ENCODE measurements around the gene TM6SF1. TPM values are rescaled to one million over a fixed set of nuclear protein-coding genes. Genes with fewer than 3 reads are reported as not detected.

The TM6SF1 gene
- total RNA-seq, 2 donors from 2014 or later = 1.3 to 4.7 TPM

DNA sequence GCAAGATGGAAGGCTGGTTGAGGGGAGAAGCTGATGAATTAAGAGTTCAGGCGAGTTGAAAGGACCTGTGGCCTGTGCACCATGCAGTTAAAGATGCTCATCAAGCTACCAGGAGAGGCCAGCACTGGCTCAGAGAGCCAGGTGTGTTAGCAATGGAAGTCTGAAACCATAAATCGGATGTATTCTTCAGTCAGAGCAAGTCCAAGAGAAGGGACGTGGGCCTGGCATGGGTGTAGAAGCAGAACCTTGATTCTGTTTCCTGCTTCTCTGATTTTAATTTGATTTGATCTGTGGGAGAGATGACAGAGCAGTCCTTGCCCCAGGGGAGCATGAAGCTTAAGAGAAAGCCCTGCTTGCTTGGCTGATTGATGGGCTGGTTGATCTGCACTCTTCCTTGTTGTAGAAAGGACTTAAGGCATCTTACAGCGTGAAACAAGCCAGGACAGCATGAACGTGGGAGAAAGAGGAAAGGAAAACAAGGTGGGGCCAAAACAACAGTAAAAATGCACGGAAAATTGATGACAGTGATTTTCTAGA lies 10.9 kb downstream of the TM6SF1 start:
- Histone ChIP-seq H3K27me3 (replicated peaks; ENCODE audit: insufficient read depth) (no peaks in the 10 kb centered on the region), H3K9me3 (no peaks in the 10 kb centered on the region), H3K27ac (no peak overlapping the region), H3K36me3 (no peaks in the 10 kb centered on the region), H3K4me1 (replicated peaks) (no peaks in the 10 kb centered on the region), H3K4me3 (no peak overlapping the region)
- DNase-seq (ENCODE audit: low spot score) = no peak
- 62% methylated on average over 6 of the region's 6 CpGs for WGBS
- intact Hi-C loops (cut with DNase I) = no loop called here
- TF ChIP-seq, protein P1, sequence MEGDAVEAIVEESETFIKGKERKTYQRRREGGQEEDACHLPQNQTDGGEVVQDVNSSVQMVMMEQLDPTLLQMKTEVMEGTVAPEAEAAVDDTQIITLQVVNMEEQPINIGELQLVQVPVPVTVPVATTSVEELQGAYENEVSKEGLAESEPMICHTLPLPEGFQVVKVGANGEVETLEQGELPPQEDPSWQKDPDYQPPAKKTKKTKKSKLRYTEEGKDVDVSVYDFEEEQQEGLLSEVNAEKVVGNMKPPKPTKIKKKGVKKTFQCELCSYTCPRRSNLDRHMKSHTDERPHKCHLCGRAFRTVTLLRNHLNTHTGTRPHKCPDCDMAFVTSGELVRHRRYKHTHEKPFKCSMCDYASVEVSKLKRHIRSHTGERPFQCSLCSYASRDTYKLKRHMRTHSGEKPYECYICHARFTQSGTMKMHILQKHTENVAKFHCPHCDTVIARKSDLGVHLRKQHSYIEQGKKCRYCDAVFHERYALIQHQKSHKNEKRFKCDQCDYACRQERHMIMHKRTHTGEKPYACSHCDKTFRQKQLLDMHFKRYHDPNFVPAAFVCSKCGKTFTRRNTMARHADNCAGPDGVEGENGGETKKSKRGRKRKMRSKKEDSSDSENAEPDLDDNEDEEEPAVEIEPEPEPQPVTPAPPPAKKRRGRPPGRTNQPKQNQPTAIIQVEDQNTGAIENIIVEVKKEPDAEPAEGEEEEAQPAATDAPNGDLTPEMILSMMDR (IDR thresholded peaks at IDR 0.05) = no peak
- TF ChIP-seq POLR2A (IDR thresholded peaks at IDR 0.05) = no peak
- TF ChIP-seq POLR2AphosphoS5 (IDR thresholded peaks at IDR 0.05) = no peak

DNA sequence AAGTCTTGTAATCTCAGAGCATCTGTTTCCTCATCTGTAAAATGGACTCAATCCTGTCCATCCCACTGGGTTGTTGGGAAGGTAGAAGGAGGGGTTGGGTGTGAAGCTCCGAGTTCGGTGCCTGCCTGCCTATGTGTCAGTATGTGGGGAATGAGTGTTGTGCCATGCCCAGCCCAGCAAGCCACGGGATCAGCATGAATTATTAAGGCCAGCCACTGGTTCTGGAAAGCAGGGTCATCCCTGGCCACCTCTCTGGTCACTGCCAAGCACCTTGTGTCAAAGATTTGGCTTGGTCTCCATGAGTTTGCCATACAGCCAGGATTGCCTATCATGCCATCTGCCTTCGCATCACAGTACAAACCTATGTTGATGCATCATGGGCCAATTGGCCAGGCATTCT lies 11.5 kb downstream of the TM6SF1 start:
- Histone ChIP-seq H3K27ac (no peak overlapping the region), H3K4me3 (no peak overlapping the region), H3K9me3 (no peaks in the 10 kb centered on the region), H3K27me3 (replicated peaks; ENCODE audit: insufficient read depth) (no peaks in the 10 kb centered on the region), H3K36me3 (no peaks in the 10 kb centered on the region), H3K4me1 (replicated peaks) (no peaks in the 10 kb centered on the region)
- intact Hi-C loops (cut with DNase I) = no loop called here
- TF ChIP-seq, protein P1 (IDR thresholded peaks at IDR 0.05) = no peak
- no peak for TF ChIP-seq POLR2A (IDR thresholded peaks at IDR 0.05)
- TF ChIP-seq POLR2AphosphoS5 (IDR thresholded peaks at IDR 0.05) = no peak
- no peak for DNase-seq (ENCODE audit: low spot score)
- WGBS = 77% methylated on average over 4 of the region's 4 CpGs

- intact Hi-C loops (cut with DNase I) = no loop called here
- H3K27me3 ChIP-seq (replicated peaks; ENCODE audit: insufficient read depth) = no peaks in the 10 kb centered on the region
- no peak for DNase-seq (ENCODE audit: low spot score)
Observed at GRCh38 chr15:83119968-83120581, 12.6 kb downstream of the TM6SF1 start.

DNA sequence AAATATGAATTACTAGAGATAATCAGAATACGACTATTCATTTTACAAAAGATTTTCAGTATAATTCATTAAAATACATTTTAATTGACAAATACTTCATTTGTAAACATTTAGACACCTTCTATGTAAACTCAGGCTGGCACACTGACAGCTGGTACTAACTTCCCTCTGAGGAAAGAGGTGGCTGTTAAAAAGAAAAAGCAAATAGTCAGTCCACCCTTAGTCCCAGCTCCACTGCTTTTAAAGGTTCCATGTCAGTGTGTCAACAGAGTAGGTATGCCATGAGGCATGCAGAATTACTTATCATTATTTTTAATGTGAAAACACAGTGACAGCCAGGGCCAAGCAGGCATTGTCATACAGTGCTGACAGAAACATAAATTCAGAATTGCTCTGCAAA lies 16.1 kb downstream of the TM6SF1 start:
- intact Hi-C loops (cut with DNase I) = no loop called here
- Histone ChIP-seq H3K4me1 (replicated peaks) (no peaks in the 10 kb centered on the region), H3K36me3 (no peaks in the 10 kb centered on the region), H3K9me3 (no peaks in the 10 kb centered on the region), H3K27me3 (replicated peaks; ENCODE audit: insufficient read depth) (no peaks in the 10 kb centered on the region), H3K27ac (no peak overlapping the region), H3K4me3 (no peak overlapping the region)
- WGBS = 63% methylated on average over 1 of the region's 1 CpG
- DNase-seq (ENCODE audit: low spot score) = peak; percentile 68
- TF ChIP-seq POLR2AphosphoS5 (IDR thresholded peaks at IDR 0.05) (peak; percentile 77), POLR2A (IDR thresholded peaks at IDR 0.05) (no peak)

More at GRCh38 chr15:83119968-83120581, 12.6 kb downstream of the TM6SF1 start:
- no peaks in the 10 kb centered on the region for H3K36me3 ChIP-seq
- H3K27ac ChIP-seq = no peak overlapping the region
- H3K4me3 ChIP-seq = no peak overlapping the region
- H3K9me3 ChIP-seq = no peaks in the 10 kb centered on the region
- TF ChIP-seq POLR2A (IDR thresholded peaks at IDR 0.05) (no peak), POLR2AphosphoS5 (IDR thresholded peaks at IDR 0.05) (no peak)
- TF ChIP-seq, protein P1 (IDR thresholded peaks at IDR 0.05) = no peak
- 87% methylated on average over 9 of the region's 9 CpGs for WGBS
- H3K4me1 ChIP-seq (replicated peaks) = no peaks in the 10 kb centered on the region

- DNase-seq (ENCODE audit: low spot score) = no peak
- WGBS = 52% methylated on average over 3 of the region's 3 CpGs
- Histone ChIP-seq H3K9me3 (no peaks in the 10 kb centered on the region), H3K4me3 (no peak overlapping the region), H3K36me3 (no peaks in the 10 kb centered on the region), H3K27ac (no peak overlapping the region), H3K27me3 (replicated peaks; ENCODE audit: insufficient read depth) (no peaks in the 10 kb centered on the region), H3K4me1 (replicated peaks) (no peaks in the 10 kb centered on the region)
- intact Hi-C loops (cut with DNase I) = no loop called here
- TF ChIP-seq POLR2A (IDR thresholded peaks at IDR 0.05) (no peak), POLR2AphosphoS5 (IDR thresholded peaks at IDR 0.05) (no peak)
- TF ChIP-seq, protein P1 (IDR thresholded peaks at IDR 0.05) = no peak
Observed at GRCh38 chr15:83127547-83128150, 20.2 kb downstream of the TM6SF1 start.
